Measurements from ENCODE around the gene KRT12. TPM values are rescaled to one million over a fixed set of nuclear protein-coding genes. Genes with fewer than 3 reads are reported as not detected.
"Not testable (repeated sequence)": the region's sequence is repeated elsewhere in the genome, so short reads cannot be mapped to it uniquely, and the experiment has no call there.

The KRT12 gene
- total RNA-seq, 1 donor from 2014 or later = not detected

GRCh38 chr17:40884708-40885512 is 17.9 kb upstream of the KRT12 start, which contains the start of gene KRT20:
TSS of gene KRT20 (minus strand) at chr17:40885242. CDS start at chr17:40885185, 57 bp downstream.
- intact Hi-C loops (cut with micrococcal nuclease) = no loop called here

- intact Hi-C loops (cut with micrococcal nuclease) = no loop called here
These were observed 16.8 kb upstream of the KRT12 start for GRCh38 chr17:40883626-40884334.

- intact Hi-C loops (cut with micrococcal nuclease) = no loop called here
These were observed 16.0 kb upstream of the KRT12 start for GRCh38 chr17:40883031-40883430.

DNA sequence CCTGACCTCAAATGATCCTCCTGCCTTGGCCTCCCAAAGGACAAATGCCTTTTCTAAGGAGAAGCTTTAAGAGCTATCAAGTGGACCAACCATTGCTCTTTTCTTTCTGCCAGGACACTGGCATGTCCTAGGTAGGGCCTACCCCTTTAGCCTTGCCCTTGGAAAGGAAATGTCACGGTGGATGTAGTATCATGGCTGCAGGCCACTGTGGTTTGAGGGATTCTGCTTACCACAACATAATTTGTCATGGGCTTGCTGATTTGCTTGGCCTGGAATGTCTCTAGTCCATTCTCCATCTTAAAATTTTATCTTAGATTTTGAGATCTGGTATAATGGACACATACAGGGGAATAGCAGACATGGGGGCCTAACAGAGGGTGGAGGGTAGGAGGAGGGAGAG is 12.0 kb upstream of the KRT12 start:
- intact Hi-C loops (cut with micrococcal nuclease) = no loop called here

DNA sequence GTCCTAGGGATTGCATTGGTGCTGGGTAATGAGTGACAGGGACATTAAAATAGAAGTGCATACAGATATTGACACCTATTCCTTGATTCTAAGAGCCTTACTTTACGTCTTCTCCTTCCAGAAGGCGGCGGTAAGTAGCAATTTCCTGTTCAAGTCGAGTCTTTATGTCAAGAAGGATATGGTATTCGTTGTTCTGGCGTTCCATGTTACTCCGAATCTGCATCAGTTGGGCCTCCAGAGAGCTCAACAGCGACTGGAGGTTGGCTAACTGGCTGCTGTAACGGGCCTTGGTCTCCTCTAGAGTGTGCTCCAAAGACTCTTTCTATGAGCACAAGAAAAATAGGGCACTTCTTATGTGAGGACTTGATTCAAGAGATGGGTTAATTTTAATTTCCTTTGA is 11.0 kb upstream of the KRT12 start:
- intact Hi-C loops (cut with micrococcal nuclease) = no loop called here

- intact Hi-C loops (cut with micrococcal nuclease) = no loop called here
These were observed 6.8 kb upstream of the KRT12 start for GRCh38 chr17:40873801-40874200.

DNA sequence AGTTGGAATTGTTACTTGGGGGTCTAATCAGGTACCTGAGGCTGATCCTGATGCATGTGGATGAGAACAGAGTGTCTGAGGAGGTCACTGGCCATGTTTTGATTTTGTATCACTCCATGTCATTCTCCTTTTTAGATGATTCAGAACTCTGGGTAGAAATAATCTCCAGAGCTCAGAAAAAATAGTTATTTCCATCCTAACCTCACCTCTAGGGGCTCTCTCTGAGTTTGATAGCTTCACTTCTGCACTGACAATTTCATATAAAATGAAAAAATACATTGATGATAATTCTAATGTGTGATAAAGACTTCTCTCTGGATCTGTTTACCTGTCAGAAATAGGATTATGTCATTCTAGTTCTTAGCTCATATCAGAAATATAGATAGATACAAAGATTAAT is 6.2 kb upstream of the KRT12 start:
- intact Hi-C loops (cut with micrococcal nuclease) = no loop called here

DNA sequence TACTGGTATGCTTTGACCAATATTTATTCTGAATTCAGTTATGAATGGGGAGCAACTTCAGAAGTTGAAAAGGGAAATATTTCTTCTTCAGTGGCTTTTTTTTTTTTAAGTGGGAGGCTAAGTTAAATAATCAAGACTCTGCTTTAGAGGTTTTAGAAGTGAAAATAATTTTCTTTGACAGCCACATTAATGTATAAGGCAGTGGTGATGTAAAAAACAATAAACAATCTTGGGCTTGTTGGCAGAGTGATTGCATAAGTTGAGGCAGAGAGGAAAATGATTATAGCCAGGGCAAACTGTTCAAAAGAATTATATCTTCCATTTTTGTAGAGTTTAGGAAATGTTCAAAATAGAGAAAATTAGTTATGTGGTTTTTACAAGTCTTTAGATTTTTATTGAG is 5.4 kb upstream of the KRT12 start:
- intact Hi-C loops (cut with micrococcal nuclease) = no loop called here

DNA sequence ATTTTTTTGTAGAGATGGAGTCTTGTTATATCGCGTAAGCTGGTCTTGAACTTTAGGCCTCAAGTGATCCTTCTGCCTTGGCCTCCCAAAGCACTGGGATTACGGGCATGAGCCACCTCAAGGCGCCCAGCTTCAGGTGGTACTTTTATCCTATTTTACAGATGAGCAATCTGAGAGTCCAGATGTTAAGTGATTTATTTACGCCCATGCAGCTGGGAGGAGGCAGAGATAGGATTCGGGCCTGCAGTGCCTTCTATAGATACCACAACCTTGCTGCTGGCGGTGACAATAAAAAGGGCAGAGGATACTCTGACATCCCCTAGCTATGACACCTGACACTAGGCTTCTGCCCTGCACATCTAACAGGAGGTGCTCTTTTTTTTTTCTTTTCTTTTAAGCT is 4.3 kb upstream of the KRT12 start:
- intact Hi-C loops (cut with micrococcal nuclease) = no loop called here

DNA sequence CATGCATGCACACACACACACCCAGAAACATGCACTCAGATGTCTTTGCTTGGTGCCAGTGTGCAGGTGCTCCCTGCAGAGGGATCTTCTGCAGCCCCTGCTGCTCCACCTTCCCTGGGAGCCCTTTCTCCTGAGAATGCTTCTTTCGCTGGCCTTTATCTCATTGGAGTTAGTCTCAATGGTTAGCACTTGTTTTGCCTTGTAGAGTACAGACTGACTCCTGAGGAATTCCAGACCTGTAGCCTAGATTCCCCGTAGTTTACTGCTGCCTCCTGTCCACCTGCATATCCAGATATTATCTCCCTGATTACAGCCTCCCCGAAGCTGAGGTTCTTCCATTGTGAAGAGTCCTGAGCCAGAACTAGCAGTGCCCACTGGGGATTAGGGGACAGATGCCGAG is 3.1 kb upstream of the KRT12 start:
- intact Hi-C loops (cut with micrococcal nuclease) = no loop called here

- intact Hi-C loops (cut with micrococcal nuclease) = no loop called here
These were observed 2.2 kb downstream of the KRT12 start for GRCh38 chr17:40864661-40865390.

GRCh38 chr17:40862985-40863733 is 3.9 kb downstream of the KRT12 start:
- intact Hi-C loops (cut with micrococcal nuclease) = no loop called here

- intact Hi-C loops (cut with micrococcal nuclease) = no loop called here
These were observed 7.5 kb downstream of the KRT12 start for GRCh38 chr17:40859536-40859935.

DNA sequence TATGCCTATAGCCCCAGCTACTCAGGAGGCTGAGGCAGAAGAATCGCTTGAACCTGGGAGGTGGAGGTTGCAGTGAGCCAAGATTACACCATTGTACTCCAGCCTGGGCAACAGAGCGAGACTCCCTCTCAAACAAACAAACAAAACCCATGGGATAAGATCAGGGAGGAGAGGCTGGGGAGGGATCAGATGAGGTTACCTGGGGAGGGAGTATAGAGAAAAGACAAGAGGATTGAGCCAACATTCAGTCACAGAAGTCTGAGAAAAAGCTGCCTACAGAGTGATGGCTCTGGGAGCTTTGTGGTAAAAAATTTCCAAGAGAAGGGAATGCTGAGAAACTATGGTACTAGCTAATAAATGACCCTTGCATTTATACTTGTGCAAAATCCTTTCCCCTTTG is 8.4 kb downstream of the KRT12 start:
- intact Hi-C loops (cut with micrococcal nuclease) = not testable (repeated sequence)

- intact Hi-C loops (cut with micrococcal nuclease) = loop anchor here (2.0 kb wide), 1 partner anchor 805 kb away; no protein-coding TSS in a partner anchor
These were observed 9.5 kb downstream of the KRT12 start for GRCh38 chr17:40857535-40857934.

DNA sequence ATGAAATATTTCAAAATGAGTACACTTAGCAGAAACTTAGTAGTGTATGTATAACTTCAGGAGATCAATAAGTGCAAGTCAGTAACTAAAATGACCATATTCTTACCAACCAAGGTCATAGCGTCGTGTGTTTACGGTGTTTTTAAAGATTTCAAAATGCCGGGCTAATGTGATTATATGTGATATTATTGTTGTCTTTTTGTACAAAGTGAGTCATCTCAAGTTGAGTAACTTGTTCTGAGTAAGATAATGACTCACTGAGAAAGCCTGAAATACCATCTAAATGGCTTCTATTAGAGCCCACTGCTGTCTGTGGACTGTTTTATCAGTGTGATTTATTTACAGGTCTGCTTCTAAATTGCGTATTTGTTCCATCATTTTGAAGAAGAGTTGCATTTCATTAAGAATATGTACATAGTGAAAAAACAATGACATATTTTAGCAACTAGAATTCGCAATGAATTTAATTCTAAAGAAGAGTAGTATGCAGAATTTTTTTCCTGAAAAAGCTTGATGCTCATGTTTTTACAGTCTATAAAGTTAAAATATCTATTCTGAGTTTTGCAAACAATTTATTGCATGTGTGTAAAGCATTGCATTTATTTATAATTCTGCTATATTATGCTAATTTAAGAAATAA is 12.7 kb downstream of the KRT12 start:
- intact Hi-C loops (cut with micrococcal nuclease) = no loop called here

DNA sequence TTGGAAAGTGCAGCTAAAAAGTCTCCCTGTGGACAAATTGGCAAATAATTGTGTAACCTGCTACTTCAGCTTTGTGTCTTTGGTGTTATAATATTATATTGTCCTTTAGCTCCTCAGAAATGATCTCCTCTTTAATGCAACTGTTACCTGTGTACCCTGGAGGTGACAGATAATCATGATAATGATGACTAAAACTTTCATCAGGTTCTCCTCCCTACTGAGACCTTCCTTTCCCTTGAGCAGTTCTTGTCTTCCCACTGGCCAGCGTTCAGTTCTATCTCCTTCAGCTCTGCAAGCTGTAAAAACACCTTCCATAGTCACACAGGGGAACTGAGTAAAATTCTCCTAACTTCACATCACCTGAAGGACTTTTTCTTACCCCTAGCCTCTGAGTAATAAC is 14.7 kb downstream of the KRT12 start:
- intact Hi-C loops (cut with micrococcal nuclease) = no loop called here

GRCh38 chr17:40850293-40850972 is 16.6 kb downstream of the KRT12 start:
- intact Hi-C loops (cut with micrococcal nuclease) = no loop called here

DNA sequence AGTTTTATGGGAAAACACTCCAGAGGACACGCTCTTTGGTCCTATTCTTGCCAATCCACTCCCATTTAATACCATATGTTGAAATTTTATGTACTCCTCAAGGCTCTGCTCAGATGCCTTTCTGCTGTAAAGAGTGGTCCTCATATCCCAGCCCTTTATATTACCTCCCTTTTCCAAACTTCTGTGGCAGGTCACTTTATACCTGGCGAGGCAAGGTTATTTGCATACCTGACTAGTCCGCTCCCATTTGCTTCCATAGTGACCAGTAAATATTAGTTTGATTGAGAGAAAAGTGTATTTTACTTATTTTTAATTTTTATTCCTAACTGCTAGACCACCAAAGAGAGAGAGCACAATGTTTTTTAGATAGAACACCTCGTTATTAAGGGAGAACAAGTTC is 17.3 kb downstream of the KRT12 start:
- intact Hi-C loops (cut with micrococcal nuclease) = no loop called here

- intact Hi-C loops (cut with micrococcal nuclease) = no loop called here
These were observed 18.3 kb downstream of the KRT12 start for GRCh38 chr17:40848583-40849235.

All from T-helper 2 cell treated with Interferon-gamma antibody and Interleukin-4, amounts not matched to agents 100 ng/mL and 5 ng/mL, for 36 hours (primary cell).